Neutrophil (primary cell): ENCODE results near the gene ST3GAL3.
"Not testable (repeated sequence)": the region's sequence is repeated elsewhere in the genome, so short reads cannot be mapped to it uniquely, and the experiment has no call there.

Experiments
- H3K27ac ChIP-seq: fragments of 200-600 bp; sonication (generic); 2 replicates; pipeline ENCODE4 v1.5.1; 2016; ENCODE audit warnings: mild to moderate bottlenecking, moderate library complexity
- H3K27me3 ChIP-seq: fragments of 200-600 bp; sonication (generic); 2 replicates; pipeline ENCODE4 v1.6.0; 2016; ENCODE audit warnings: mild to moderate bottlenecking
- H3K36me3 ChIP-seq: fragments of 200-600 bp; sonication (generic); 2 replicates; pipeline ENCODE4 v1.5.1; 2017
- H3K4me1 ChIP-seq, 2 experiments: fragments of 200-600 bp in 1 of 2; sonication (generic) in 1 of 2; 1 replicate in 1 of 2; 2 replicates in 1 of 2; pipeline versions ENCODE4 v1.5.1 to v1.6.1; 2013 to 2016; ENCODE audit warnings: low read depth in 1 of 2, low read length in 1 of 2, mild to moderate bottlenecking in 1 of 2, moderate library complexity in 1 of 2; ENCODE audit not compliant: control insufficient read depth in 1 of 2, insufficient read depth in 1 of 2
- H3K4me3 ChIP-seq, 2 experiments: fragments of 200-600 bp in 1 of 2; sonication (generic) in 1 of 2; 1 replicate in 1 of 2; 2 replicates in 1 of 2; pipeline ENCODE4 v1.5.1; 2013 to 2016; ENCODE audit warnings: low read depth in 1 of 2, low read length in 1 of 2, mild to moderate bottlenecking in 1 of 2, moderate library complexity in 1 of 2
- H3K9me3 ChIP-seq: fragments of 200-600 bp; sonication (generic); 2 replicates; pipeline ENCODE4 v1.5.1; 2016
- TF ChIP-seq, protein P1 (sequence below): fragments of 200-600 bp; sonication (generic); IDR thresholded peaks from 2 replicates; pipeline ENCODE4 v1.5.1; 2016; ENCODE audit warnings: antibody characterized with exemption

Gene ST3GAL3

DNA sequence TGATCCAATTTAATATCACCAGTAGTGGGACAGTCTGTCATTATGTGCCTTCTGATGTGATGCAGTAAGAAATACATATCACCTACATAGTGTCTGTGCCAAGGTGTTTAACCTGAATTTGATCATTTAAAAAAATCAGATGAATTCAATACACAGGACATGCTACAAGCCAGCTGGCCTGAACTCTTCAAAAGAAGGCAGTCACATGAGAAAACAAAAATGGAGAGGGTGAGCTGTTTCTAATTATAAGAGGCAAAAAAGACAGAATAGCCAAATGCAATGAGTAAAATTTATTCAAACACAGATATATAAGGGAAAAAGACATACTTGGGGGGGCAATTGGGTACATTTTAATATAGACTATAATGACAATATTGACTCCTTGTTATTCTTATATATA, 66.5 kb downstream of the ST3GAL3 start:
- no peaks in the 10 kb centered on the region for H3K27me3 ChIP-seq
- H3K4me1 ChIP-seq: no peaks in the 10 kb centered on the region
- no peak overlapping the region for H3K4me3 ChIP-seq
- no peaks in the 10 kb centered on the region for H3K36me3 ChIP-seq
- no peak overlapping the region for H3K27ac ChIP-seq
- no peaks in the 10 kb centered on the region for H3K9me3 ChIP-seq
- TF ChIP-seq, protein P1, sequence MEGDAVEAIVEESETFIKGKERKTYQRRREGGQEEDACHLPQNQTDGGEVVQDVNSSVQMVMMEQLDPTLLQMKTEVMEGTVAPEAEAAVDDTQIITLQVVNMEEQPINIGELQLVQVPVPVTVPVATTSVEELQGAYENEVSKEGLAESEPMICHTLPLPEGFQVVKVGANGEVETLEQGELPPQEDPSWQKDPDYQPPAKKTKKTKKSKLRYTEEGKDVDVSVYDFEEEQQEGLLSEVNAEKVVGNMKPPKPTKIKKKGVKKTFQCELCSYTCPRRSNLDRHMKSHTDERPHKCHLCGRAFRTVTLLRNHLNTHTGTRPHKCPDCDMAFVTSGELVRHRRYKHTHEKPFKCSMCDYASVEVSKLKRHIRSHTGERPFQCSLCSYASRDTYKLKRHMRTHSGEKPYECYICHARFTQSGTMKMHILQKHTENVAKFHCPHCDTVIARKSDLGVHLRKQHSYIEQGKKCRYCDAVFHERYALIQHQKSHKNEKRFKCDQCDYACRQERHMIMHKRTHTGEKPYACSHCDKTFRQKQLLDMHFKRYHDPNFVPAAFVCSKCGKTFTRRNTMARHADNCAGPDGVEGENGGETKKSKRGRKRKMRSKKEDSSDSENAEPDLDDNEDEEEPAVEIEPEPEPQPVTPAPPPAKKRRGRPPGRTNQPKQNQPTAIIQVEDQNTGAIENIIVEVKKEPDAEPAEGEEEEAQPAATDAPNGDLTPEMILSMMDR: no peak

DNA sequence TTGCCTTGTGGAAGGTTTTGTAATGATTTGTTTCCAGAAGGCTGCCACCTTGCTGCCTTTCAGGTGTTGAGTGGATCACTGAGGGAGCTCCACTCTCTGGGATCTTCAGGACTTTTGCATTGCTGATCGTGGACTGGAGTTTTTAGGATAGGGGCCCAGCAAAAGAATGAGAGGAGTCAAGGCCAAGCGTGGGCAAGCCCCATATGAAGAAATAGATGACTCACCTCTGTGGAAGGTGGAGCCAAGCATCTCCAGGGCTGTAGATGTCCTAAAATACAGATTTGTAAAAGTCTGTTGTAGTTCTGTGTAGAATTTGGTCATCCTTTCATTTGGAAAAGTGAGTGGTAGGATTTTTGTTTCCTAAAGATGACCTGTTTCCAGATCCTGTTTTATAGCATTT, 67.0 kb downstream of the ST3GAL3 start:
- H3K9me3 ChIP-seq: no peaks in the 10 kb centered on the region
- no peak overlapping the region for H3K27ac ChIP-seq
- no peaks in the 10 kb centered on the region for H3K36me3 ChIP-seq
- no peaks in the 10 kb centered on the region for H3K27me3 ChIP-seq
- TF ChIP-seq, protein P1: no peak
- no peak overlapping the region for H3K4me3 ChIP-seq
- peaks cover 0 to 4% of the 10 kb centered on the region in 2 experiments for H3K4me1 ChIP-seq

DNA sequence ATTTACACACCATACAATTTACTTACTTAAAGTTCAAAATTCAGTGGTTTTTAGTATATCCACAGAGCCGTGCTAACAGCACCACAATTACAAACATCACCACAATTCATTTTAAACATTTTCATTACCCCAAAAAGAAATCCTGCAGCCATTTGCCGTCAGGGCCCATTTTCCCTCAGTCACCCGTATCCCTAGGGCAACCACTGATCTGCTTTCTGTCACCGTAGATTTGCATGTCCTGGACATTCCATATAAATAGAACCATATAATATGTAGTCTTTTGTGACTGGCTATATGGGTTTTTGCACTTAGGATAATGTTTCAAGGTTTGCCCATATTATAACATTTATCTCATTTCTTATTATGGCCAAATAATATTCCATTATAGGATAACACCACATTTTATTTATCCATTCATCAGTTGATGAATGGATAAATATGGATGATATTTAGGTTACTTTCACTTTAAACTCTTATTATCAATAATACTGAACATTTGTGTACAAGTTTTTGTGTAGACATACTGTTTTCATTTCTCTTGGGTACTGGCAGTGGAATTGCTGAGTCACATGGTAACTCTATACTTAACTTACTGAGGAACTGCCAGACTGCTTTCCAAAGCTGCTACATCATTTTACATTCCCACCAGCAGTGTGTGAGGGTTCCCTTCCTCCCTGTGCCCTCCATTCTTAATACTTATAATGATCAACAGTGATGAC, 68.9 kb downstream of the ST3GAL3 start:
- Histone ChIP-seq H3K36me3 (no peaks in the 10 kb centered on the region), H3K27me3 (no peaks in the 10 kb centered on the region)

DNA sequence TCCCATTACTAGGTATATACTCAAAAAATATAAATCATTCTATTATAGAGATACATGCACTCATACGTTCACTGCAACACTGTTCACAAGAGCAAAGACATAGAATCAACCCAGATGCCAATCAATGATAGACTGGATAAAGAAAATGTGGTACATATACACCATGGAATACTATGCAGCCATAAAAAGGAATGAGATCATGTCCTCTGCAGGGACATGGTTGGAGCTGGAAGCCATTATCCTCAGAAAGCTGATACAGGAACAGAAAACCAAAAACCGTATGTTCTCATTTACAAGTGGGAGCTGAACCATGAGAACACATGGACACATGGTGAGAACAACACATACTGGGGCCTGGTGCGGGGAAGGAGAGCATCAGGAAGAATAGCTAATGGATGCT, 70.6 kb downstream of the ST3GAL3 start:
- H3K4me3 ChIP-seq, H3K36me3 ChIP-seq, H3K27ac ChIP-seq, H3K27me3 ChIP-seq, H3K9me3 ChIP-seq: not testable (repeated sequence)
- peaks cover 13 to 16% of the 10 kb centered on the region in 2 experiments for H3K4me1 ChIP-seq

More for the DNA sequence above, 68.9 kb downstream of the ST3GAL3 start:
- Histone ChIP-seq H3K4me1 (peaks cover 4 to 10% of the 10 kb centered on the region in 2 experiments), H3K27ac (no peak overlapping the region), H3K9me3 (no peaks in the 10 kb centered on the region), H3K4me3 (no peak overlapping the region)
- TF ChIP-seq, protein P1: no peak

DNA sequence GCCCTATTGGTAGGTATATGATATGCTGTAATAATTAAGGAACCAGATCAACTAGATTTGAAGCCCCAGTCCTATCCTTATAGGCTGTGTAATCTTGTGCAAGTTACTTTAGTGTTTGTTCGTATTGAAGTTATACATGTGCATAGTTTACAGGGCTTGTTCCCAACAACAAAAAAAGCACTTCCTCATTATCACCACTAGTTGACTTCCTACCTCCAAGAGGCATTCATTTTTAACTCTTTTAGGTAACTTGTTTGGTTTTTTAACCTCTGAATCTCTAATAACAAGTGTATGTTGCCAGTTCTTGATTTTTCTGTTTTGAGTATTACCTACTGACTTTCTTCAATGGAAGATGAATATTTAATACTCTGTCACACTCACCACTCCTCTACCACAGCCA, 71.9 kb downstream of the ST3GAL3 start:
- H3K27me3 ChIP-seq: no peaks in the 10 kb centered on the region
- TF ChIP-seq, protein P1: no peak
- no peaks in the 10 kb centered on the region for H3K36me3 ChIP-seq
- no peaks in the 10 kb centered on the region for H3K9me3 ChIP-seq
- peaks cover 13 to 16% of the 10 kb centered on the region in 2 experiments for H3K4me1 ChIP-seq
- H3K27ac ChIP-seq: no peak overlapping the region
- no peak overlapping the region for H3K4me3 ChIP-seq

DNA sequence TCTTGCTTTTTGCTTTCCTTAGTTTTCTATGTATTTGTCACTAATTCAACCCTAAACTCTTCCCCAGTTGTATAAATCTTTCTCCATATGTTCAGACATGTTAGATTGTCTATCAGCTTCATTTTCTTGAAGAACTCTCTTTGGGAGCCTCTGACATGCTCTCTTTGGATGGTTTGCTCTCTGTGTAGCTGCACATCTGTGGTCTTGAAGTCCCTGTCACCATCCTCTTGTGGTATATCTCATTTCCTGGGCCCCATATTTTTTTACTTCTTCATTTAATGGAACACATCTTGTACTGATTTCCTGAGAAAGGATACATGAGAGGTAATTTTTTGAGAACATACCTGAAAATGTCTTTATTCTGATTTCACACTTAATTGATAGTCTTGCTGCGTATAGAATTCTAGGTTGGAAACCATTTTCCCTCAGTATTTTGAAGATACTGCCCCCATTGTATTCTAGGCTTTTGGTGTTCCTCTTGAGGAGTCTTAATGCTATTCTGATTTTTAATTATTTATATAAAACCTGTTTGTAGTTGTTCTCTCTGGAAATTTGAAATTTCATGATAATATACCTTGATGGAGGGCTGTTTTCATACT, 72.6 kb downstream of the ST3GAL3 start:
- Histone ChIP-seq H3K27ac (no peak overlapping the region), H3K4me1 (peaks cover 13 to 16% of the 10 kb centered on the region in 2 experiments), H3K36me3 (no peaks in the 10 kb centered on the region), H3K9me3 (no peaks in the 10 kb centered on the region), H3K4me3 (no peak overlapping the region), H3K27me3 (no peaks in the 10 kb centered on the region)
- TF ChIP-seq, protein P1: no peak
